Right atrium auricular region (tissue), 2 donors: Measurements from ENCODE around the gene SLC25A10. TPM values are rescaled to one million over a fixed set of nuclear protein-coding genes. Genes with fewer than 3 reads are reported as not detected.

Experiments used
- DNase-seq: peaks from one replicate; pipeline ENCODE4 v3.0.0-alpha.2; 2019; ENCODE audit warnings: low spot score
- H3K27ac ChIP-seq, 2 donors: fragments of 200-600 bp; sonication (generic); 1 replicate in 1 of 2; 2 replicates in 1 of 2; pipeline ENCODE4 v1.5.1; 2016 to 2019
- H3K27me3 ChIP-seq, 2 donors: fragments of 200-600 bp; sonication (generic); one replicate each; pipeline versions ENCODE4 v1.5.1 to v1.6.0; 2017 to 2019
- H3K36me3 ChIP-seq: fragments of 200-600 bp; sonication (generic); one replicate; pipeline ENCODE4 v1.5.1; 2016
- H3K4me1 ChIP-seq, 2 donors: fragments of 200-600 bp; sonication (generic); one replicate each; pipeline versions ENCODE4 v1.5.1 to v1.6.0; 2017 to 2019
- H3K4me3 ChIP-seq, 2 donors: fragments of 200-600 bp; sonication (generic); 1 replicate in 1 of 2; 2 replicates in 1 of 2; pipeline ENCODE4 v1.5.1; 2017 to 2019; ENCODE audit warnings: mild to moderate bottlenecking in 1 of 2, moderate library complexity in 1 of 2
- H3K9me3 ChIP-seq, 2 donors: fragments of 200-600 bp; sonication (generic); one replicate each; pipeline ENCODE4 v1.5.1; 2019
- CTCF ChIP-seq, 2 donors: fragments of 200-600 bp; sonication (generic); IDR thresholded peaks; one replicate each; pipeline ENCODE4 v1.5.1; 2019; ENCODE audit warnings: antibody characterized with exemption in 2 of 2
- total RNA-seq, 2 donors: library from RNA; depleted of rRNA; stranded (reverse); fragments of >200 nt; gene quantifications; one replicate each; pipeline ENCODE4 v1.1.0, GENCODE V29; 2016

SLC25A10 gene
- total RNA-seq = 10 to 100 TPM in 1 of 2 donors, 1 to 10 TPM in 1; 6.6 to 18.2 TPM

GRCh38 chr17:81711814-81712467, at the start of gene SLC25A10:
Gene SLC25A10 (plus strand): TSS chr17:81712284. CDS start chr17:81712427, 143 bp downstream.
- peak within 1 kb of the TSS; percentile 67 to 91 for H3K4me3 ChIP-seq
- TF ChIP-seq CTCF (IDR thresholded peaks at IDR 0.05) = no peak
- no peaks in the 10 kb centered on the region for H3K9me3 ChIP-seq
- H3K4me1 ChIP-seq = peaks cover 0 to 35% of the 10 kb centered on the region in 2 donors
- peak within 1 kb of the TSS; percentile 48 to 66 for H3K27ac ChIP-seq
- no peak for DNase-seq
- H3K36me3 ChIP-seq = peaks cover 11% of the 10 kb centered on the region
- H3K27me3 ChIP-seq = no peaks in the 10 kb centered on the region

- Histone ChIP-seq H3K27ac (no peak overlapping the region), H3K4me1 (peaks cover 0 to 29% of the 10 kb centered on the region in 2 donors), H3K9me3 (no peaks in the 10 kb centered on the region), H3K4me3 (no peak overlapping the region), H3K27me3 (no peaks in the 10 kb centered on the region), H3K36me3 (no peaks in the 10 kb centered on the region)
- DNase-seq = no peak
- TF ChIP-seq CTCF (IDR thresholded peaks at IDR 0.05) = no peak
Measured at GRCh38 chr17:81664051-81664470, 48.0 kb upstream of the SLC25A10 start.

- H3K36me3 ChIP-seq = peaks cover 14% of the 10 kb centered on the region
- TF ChIP-seq CTCF (IDR thresholded peaks at IDR 0.05) = no peak
- no peak for DNase-seq
- H3K27ac ChIP-seq = peak overlapping the region; percentile 85
- no peaks in the 10 kb centered on the region for H3K27me3 ChIP-seq
- peak overlapping the region; percentile 89 to 99 for H3K4me3 ChIP-seq
- peaks cover 0 to 29% of the 10 kb centered on the region in 2 donors for H3K4me1 ChIP-seq
- no peaks in the 10 kb centered on the region for H3K9me3 ChIP-seq
Measured at GRCh38 chr17:81665205-81666091, 46.6 kb upstream of the SLC25A10 start.

GRCh38 chr17:81666092-81666341, 46.1 kb upstream of the SLC25A10 start:
- Histone ChIP-seq H3K9me3 (no peaks in the 10 kb centered on the region), H3K4me3 (peak overlapping the region; percentile 89 to 99), H3K27ac (peak overlapping the region; percentile 85), H3K36me3 (peaks cover 17% of the 10 kb centered on the region), H3K4me1 (peaks cover 0 to 29% of the 10 kb centered on the region in 2 donors), H3K27me3 (no peaks in the 10 kb centered on the region)
- TF ChIP-seq CTCF (IDR thresholded peaks at IDR 0.05) = no peak
- DNase-seq = no peak

GRCh38 chr17:81666342-81667191, 45.5 kb upstream of the SLC25A10 start, which contains the start of the genes CCDC137 and OXLD1:
Gene CCDC137 (plus strand): TSS chr17:81666737. CDS start chr17:81666767, 30 bp downstream.
Gene OXLD1 (minus strand): TSS chr17:81666605. CDS start chr17:81666577, 28 bp downstream.
- Histone ChIP-seq H3K9me3 (no peaks in the 10 kb centered on the region), H3K27ac (peak within 1 kb of the TSS; percentile 85), H3K4me3 (peak within 1 kb of the TSS; percentile 89 to 99), H3K36me3 (peaks cover 23% of the 10 kb centered on the region), H3K27me3 (no peaks in the 10 kb centered on the region), H3K4me1 (peaks cover 0 to 29% of the 10 kb centered on the region in 2 donors)
- DNase-seq = peak; percentile 94
- TF ChIP-seq CTCF (IDR thresholded peaks at IDR 0.05) = no peak
